Mesodermal cell (in vitro differentiated cells): Measurements from ENCODE around the gene EIF2B5.

ENCODE experiments used
- H3K27ac ChIP-seq: 2 replicates; pipeline ENCODE4 v1.7.0; 2013; ENCODE audit warnings: mild to moderate bottlenecking, low read depth, low read length, moderate library complexity; ENCODE audit not compliant: severe bottlenecking
- H3K36me3 ChIP-seq: 2 replicates; pipeline ENCODE4 v1.7.1; 2013; ENCODE audit warnings: mild to moderate bottlenecking, low read length, moderate library complexity; ENCODE audit not compliant: control insufficient read depth, insufficient read depth
- H3K4me1 ChIP-seq: one replicate; pipeline ENCODE4 v1.7.1; 2013; ENCODE audit warnings: mild to moderate bottlenecking, low read length; ENCODE audit not compliant: insufficient read depth, control insufficient read depth, poor library complexity, severe bottlenecking
- H3K4me3 ChIP-seq: 2 replicates; pipeline ENCODE4 v1.7.0; 2013; ENCODE audit warnings: low read length, control low read depth, mild to moderate bottlenecking; ENCODE audit not compliant: insufficient read depth, poor library complexity, severe bottlenecking; ENCODE audit errors: extremely low read depth
- H3K9me3 ChIP-seq: 2 replicates; pipeline ENCODE4 v1.7.1; 2013; ENCODE audit warnings: mild to moderate bottlenecking, low read length, moderate library complexity; ENCODE audit not compliant: control insufficient read depth
- WGBS, 2 experiments: methylation state at CpG; one replicate each; pipeline ENCODE4 v1.1.5; 2013; ENCODE audit warnings: missing lambda C conversion rate in 2 of 2; ENCODE audit not compliant: insufficient coverage in 2 of 2; 5-methylcytosine and 5-hydroxymethylcytosine counted together

EIF2B5 gene

GRCh38 chr3:184126006-184126405 is 9.2 kb upstream of the EIF2B5 start:
- H3K4me1 ChIP-seq: no peaks in the 10 kb centered on the region

DNA sequence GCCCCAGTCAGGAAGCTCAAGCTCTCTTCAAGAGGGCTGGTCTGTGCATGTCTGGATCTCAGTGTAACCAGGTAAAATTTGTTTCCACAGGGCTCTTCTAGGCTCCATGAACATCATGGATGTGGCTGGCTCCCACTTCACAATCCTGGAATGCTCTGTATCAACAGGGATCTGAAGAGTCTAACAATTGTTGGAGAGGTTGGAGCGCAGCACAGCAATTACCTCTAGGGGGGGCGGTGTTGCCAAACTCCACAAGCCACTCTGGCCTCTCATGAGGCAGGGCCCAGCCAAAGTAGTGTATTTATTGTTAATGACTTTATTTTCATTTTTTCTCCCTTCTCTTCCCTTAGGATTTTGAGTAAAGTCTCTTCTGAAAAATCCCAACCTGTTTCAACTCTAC is 6.1 kb upstream of the EIF2B5 start:
- peaks cover 3% of the 10 kb centered on the region for H3K4me1 ChIP-seq
- H3K9me3 ChIP-seq: no peaks in the 10 kb centered on the region
- WGBS, 2 experiments: no CpG with 5 or more reads among the region's 2 CpGs
- no peak overlapping the region for H3K4me3 ChIP-seq
- H3K27ac ChIP-seq: no peak overlapping the region
- no peaks in the 10 kb centered on the region for H3K36me3 ChIP-seq

More at GRCh38 chr3:184126006-184126405, 9.2 kb upstream of the EIF2B5 start:
- H3K36me3 ChIP-seq: no peaks in the 10 kb centered on the region
- H3K4me3 ChIP-seq: no peak overlapping the region
- WGBS, 2 experiments: no CpG with 5 or more reads among the region's 3 CpGs
- no peak overlapping the region for H3K27ac ChIP-seq
- H3K9me3 ChIP-seq: no peaks in the 10 kb centered on the region

DNA sequence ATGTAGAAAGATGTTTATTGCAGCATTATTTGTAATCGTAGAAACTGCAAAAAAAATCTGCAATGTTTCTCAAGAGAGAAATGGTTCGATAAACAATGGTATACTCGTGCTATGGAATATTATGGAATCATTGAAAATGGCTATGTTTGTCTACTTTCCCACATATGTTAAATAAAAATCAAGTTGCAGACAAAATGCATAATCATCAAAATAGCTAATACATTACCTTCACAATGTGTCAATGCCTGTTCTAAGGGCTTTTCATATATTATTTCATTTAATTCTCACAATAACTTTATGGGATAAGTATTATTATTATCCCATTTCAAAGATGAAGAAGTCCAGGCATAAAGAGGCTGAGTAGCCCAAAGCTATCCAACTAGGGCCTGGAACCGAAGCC is 2.2 kb upstream of the EIF2B5 start:
- Histone ChIP-seq H3K4me1 (peaks cover 3% of the 10 kb centered on the region), H3K27ac (no peak overlapping the region), H3K4me3 (no peak overlapping the region), H3K9me3 (no peaks in the 10 kb centered on the region), H3K36me3 (peaks cover 9% of the 10 kb centered on the region)
- WGBS, 2 experiments: 83% methylated on average over 1 of the region's 4 CpGs; no CpG with 5 or more reads in 1 of the 2 experiments

- Histone ChIP-seq H3K4me1 (peaks cover 3% of the 10 kb centered on the region), H3K9me3 (no peaks in the 10 kb centered on the region), H3K27ac (peak overlapping the region; percentile 78), H3K4me3 (peak overlapping the region; percentile 85), H3K36me3 (peaks cover 14% of the 10 kb centered on the region)
- 0 to 1% methylated on average over 28 to 29 of the region's 37 CpGs for WGBS, 2 experiments
Measured at GRCh38 chr3:184133840-184134745, 1.1 kb upstream of the EIF2B5 start.

DNA sequence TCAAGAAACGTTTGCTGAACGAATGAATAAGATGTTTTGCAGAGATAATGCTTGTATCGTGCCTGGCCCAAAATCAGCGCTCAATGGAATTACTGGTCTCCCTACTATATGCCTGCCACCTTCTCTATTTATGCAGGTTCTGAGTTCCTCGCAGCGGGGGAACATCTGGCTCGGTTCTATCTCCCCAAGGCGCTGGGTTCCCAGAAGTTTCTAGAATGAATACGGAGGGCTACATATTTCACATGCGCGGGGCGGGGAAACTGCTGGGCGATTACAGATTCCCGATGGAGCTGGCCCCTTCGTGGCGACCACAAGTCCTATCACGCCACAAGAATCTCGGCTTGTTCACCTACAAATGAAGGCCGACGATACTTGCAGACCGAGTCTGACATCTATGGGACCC is 411 bp upstream of the EIF2B5 start:
- no peaks in the 10 kb centered on the region for H3K9me3 ChIP-seq
- 0% methylated on average over 14 to 16 of the region's 21 CpGs for WGBS, 2 experiments
- peak overlapping the region; percentile 85 for H3K4me3 ChIP-seq
- H3K4me1 ChIP-seq: peaks cover 3% of the 10 kb centered on the region
- H3K36me3 ChIP-seq: peaks cover 21% of the 10 kb centered on the region
- H3K27ac ChIP-seq: peak overlapping the region; percentile 78

GRCh38 chr3:184135911-184136260 is 728 bp downstream of the EIF2B5 start:
- peak overlapping the region; percentile 85 for H3K4me3 ChIP-seq
- H3K36me3 ChIP-seq: peaks cover 32% of the 10 kb centered on the region
- no peaks in the 10 kb centered on the region for H3K9me3 ChIP-seq
- peaks cover 3% of the 10 kb centered on the region for H3K4me1 ChIP-seq
- peak overlapping the region; percentile 78 for H3K27ac ChIP-seq
- 0 to 12% methylated on average over 4 to 9 of the region's 9 CpGs for WGBS, 2 experiments

GRCh38 chr3:184140436-184140835 is 5.3 kb downstream of the EIF2B5 start:
- WGBS, 2 experiments: 95 to 98% methylated on average over 10 of the region's 10 CpGs
- Histone ChIP-seq H3K4me1 (no peaks in the 10 kb centered on the region), H3K27ac (no peak overlapping the region), H3K36me3 (peaks cover 77% of the 10 kb centered on the region), H3K9me3 (no peaks in the 10 kb centered on the region), H3K4me3 (no peak overlapping the region)

DNA sequence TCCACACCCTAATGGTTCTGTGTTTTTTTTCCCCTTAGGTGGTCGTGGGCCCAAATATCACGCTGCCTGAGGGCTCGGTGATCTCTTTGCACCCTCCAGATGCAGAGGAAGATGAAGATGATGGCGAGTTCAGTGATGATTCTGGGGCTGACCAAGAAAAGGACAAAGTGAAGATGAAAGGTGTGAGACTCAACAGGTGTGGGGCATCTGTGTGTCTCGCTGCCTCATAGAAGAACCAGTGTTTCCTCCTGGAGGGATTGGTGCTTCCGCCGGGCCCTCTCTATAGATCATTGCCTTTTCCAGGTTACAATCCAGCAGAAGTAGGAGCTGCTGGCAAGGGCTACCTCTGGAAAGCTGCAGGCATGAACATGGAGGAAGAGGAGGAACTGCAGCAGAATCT is 7.0 kb downstream of the EIF2B5 start:
- H3K4me3 ChIP-seq: no peak overlapping the region

DNA sequence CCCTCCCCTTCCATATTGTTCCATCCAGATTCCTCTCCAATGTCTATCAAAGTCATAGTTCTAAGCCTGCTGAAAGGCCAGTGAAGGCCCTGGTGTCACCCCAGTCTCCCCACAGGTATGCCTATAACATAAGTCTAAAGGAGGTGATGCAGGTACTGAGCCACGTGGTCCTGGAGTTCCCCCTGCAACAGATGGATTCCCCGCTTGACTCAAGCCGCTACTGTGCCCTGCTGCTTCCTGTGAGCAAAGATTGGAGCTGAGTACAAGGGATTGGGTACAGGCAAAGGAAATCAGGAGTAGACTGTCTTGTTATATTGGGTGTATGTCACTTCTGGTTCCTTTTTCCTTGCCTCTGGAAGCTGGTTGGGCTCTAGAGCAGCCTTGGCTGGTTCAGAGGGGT is 8.2 kb downstream of the EIF2B5 start:
- H3K4me3 ChIP-seq: no peak overlapping the region
- no peak overlapping the region for H3K27ac ChIP-seq
- H3K9me3 ChIP-seq: no peaks in the 10 kb centered on the region
- H3K36me3 ChIP-seq: peaks cover 80% of the 10 kb centered on the region
- no peaks in the 10 kb centered on the region for H3K4me1 ChIP-seq
- WGBS, 2 experiments: 94 to 96% methylated on average over 3 of the region's 3 CpGs

More for the DNA sequence above, 7.0 kb downstream of the EIF2B5 start:
- WGBS, 2 experiments: 100% methylated on average over 3 of the region's 7 CpGs
- H3K4me1 ChIP-seq: no peaks in the 10 kb centered on the region
- H3K36me3 ChIP-seq: peaks cover 91% of the 10 kb centered on the region
- no peaks in the 10 kb centered on the region for H3K9me3 ChIP-seq
- H3K27ac ChIP-seq: no peak overlapping the region

- peaks cover 75% of the 10 kb centered on the region for H3K36me3 ChIP-seq
- WGBS, 2 experiments: 96% methylated on average over 4 to 5 of the region's 5 CpGs
- H3K4me1 ChIP-seq: no peaks in the 10 kb centered on the region
- no peak overlapping the region for H3K4me3 ChIP-seq
- H3K27ac ChIP-seq: no peak overlapping the region
- no peaks in the 10 kb centered on the region for H3K9me3 ChIP-seq
Measured at GRCh38 chr3:184144505-184144904, 9.3 kb downstream of the EIF2B5 start.

DNA sequence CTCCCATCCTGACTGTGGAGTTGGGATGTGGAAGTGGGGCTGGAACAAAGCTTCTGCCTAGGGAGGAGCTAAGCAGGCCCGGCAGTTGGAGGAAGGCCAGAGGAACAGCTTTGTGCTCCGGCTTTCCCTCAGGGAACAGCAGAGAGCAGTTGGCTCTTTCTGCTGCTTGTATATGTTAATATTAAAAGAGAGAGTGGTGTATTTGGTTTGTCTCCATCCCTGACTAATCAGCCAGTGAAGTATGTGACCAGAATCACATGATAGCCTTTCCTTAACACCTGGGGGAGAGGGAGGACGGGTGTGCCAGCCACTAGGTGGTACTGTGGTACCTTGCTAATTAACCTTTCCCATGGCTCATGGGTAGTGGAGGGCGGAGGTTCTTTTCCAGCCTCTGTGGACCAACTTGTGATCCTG is 10.0 kb downstream of the EIF2B5 start:
- WGBS, 2 experiments: 93 to 97% methylated on average over 2 to 3 of the region's 4 CpGs
- no peak overlapping the region for H3K4me3 ChIP-seq
- no peaks in the 10 kb centered on the region for H3K9me3 ChIP-seq
- H3K4me1 ChIP-seq: no peaks in the 10 kb centered on the region
- peaks cover 69% of the 10 kb centered on the region for H3K36me3 ChIP-seq
- H3K27ac ChIP-seq: no peak overlapping the region
